HepG2 (cell line): ENCODE data around the gene LRRC28.

ENCODE experiments used
- BATF2 ChIP-seq: sonication (generic); formaldehyde crosslinking; IDR thresholded peaks from 2 replicates; pipeline ENCODE4 v1.8.0; 2022; ENCODE audit warnings: mild to moderate bottlenecking, missing genetic modification reagents, moderate library complexity
- CEBPB ChIP-seq: IDR thresholded peaks from 2 replicates; pipeline ENCODE4 v1.6.1; 2011; ENCODE audit warnings: low read depth, low read length, improper control_type of control experiment, borderline replicate concordance
- CTCF ChIP-seq: sonication (generic); formaldehyde crosslinking; IDR thresholded peaks from 2 replicates; pipeline ENCODE4 v1.5.0; 2020; ENCODE audit warnings: mild to moderate bottlenecking, missing genetic modification reagents, moderate library complexity
- FOXC1 ChIP-seq: sonication (generic); formaldehyde crosslinking; IDR thresholded peaks from 2 replicates; pipeline ENCODE4 v1.8.0; 2022; ENCODE audit warnings: mild to moderate bottlenecking, missing genetic modification reagents, borderline replicate concordance
- HIVEP1 ChIP-seq: sonication (generic); formaldehyde crosslinking; IDR thresholded peaks from 2 replicates; pipeline ENCODE4 v1.4.0; 2020; ENCODE audit warnings: mild to moderate bottlenecking, missing genetic modification reagents
- MTF1 ChIP-seq: sonication (generic); formaldehyde crosslinking; IDR thresholded peaks from 2 replicates; pipeline ENCODE4 v1.5.0; 2020; ENCODE audit warnings: missing genetic modification reagents
- MXI1 ChIP-seq: IDR thresholded peaks from 3 replicates; pipeline ENCODE4 v1.6.1; 2012; ENCODE audit warnings: low read depth, low read length, inconsistent platforms, borderline replicate concordance
- NR2C2 ChIP-seq: sonication (generic); formaldehyde crosslinking; IDR thresholded peaks from 2 replicates; pipeline ENCODE4 v1.4.0; 2020; ENCODE audit warnings: missing genetic modification reagents, mild to moderate bottlenecking, moderate library complexity, borderline replicate concordance
- PPARG ChIP-seq: conservative IDR thresholded peaks from 2 replicates; pipeline ENCODE4 v1.6.1; 2016; ENCODE audit warnings: missing biosample characterization, missing genetic modification reagents
- RNF219 ChIP-seq: sonication (generic); formaldehyde crosslinking; IDR thresholded peaks from 2 replicates; pipeline ENCODE4 v1.5.0; 2020; ENCODE audit warnings: mild to moderate bottlenecking, missing genetic modification reagents
- ZNF431 ChIP-seq: sonication (generic); formaldehyde crosslinking; IDR thresholded peaks from 2 replicates; pipeline ENCODE4 v1.9.0; 2022; ENCODE audit warnings: missing genetic modification reagents, low read depth, mild to moderate bottlenecking, borderline replicate concordance
- ZSCAN21 ChIP-seq: sonication (generic); formaldehyde crosslinking; IDR thresholded peaks from 2 replicates; pipeline ENCODE4 v1.8.0; 2022; ENCODE audit warnings: mild to moderate bottlenecking, missing genetic modification reagents, moderate library complexity, borderline replicate concordance

GRCh38 chr15:99279290-99279689 lies 28.0 kb downstream of the LRRC28 start:
- TF ChIP-seq FOXC1 (no peak), ZNF431 (no peak), ZSCAN21 (no peak), NR2C2 (CRISPR knock-in tag) (no peak), PPARG (CRISPR knock-in tag) (no peak), CTCF (no peak), MTF1 (CRISPR knock-in tag) (no peak), MXI1 (no peak), RNF219 (no peak), HIVEP1 (CRISPR knock-in tag) (no peak), CEBPB (no peak), BATF2 (no peak)
